GM12878 (cell line): Measurements from ENCODE around the gene AKR1A1. TPM values are rescaled to one million over a fixed set of nuclear protein-coding genes. Genes with fewer than 3 reads are reported as not detected.

Experiments used
- BMI1 ChIP-seq: fragments of 450-650 bp; IDR thresholded peaks from 2 replicates; pipeline ENCODE4 v1.6.1; 2016; ENCODE audit warnings: mild to moderate bottlenecking, moderate library complexity, borderline replicate concordance
- CHD4 ChIP-seq: fragments of 200-600 bp; sonication (generic); IDR thresholded peaks from 2 replicates; pipeline ENCODE4 v1.6.1; 2016; ENCODE audit warnings: mild to moderate bottlenecking
- E2F8 ChIP-seq: fragments of 450-650 bp; IDR thresholded peaks from 2 replicates; pipeline ENCODE4 v1.6.1; 2018; ENCODE audit warnings: mild to moderate bottlenecking, low read depth, moderate library complexity; ENCODE audit not compliant: partially characterized antibody
- MAX ChIP-seq: IDR thresholded peaks from 2 replicates; pipeline ENCODE4 v1.6.1; 2012; ENCODE audit warnings: low read depth, low read length, improper control_type of control experiment
- PAX5 ChIP-seq: IDR thresholded peaks from 2 replicates; pipeline ENCODE4 v1.6.1; 2011; ENCODE audit warnings: low read depth, low read length, borderline replicate concordance
- PBX3 ChIP-seq: IDR thresholded peaks from 2 replicates; pipeline ENCODE4 v1.6.1; 2011; ENCODE audit warnings: mild to moderate bottlenecking, low read depth, low read length, moderate library complexity; ENCODE audit not compliant: insufficient replicate concordance
- RAD51 ChIP-seq: fragments of 450-650 bp; IDR thresholded peaks from 2 replicates; pipeline ENCODE4 v1.6.1; 2016; ENCODE audit warnings: moderate library complexity, mild to moderate bottlenecking, inconsistent platforms
- SMAD1 ChIP-seq: fragments of 450-650 bp; IDR thresholded peaks from 2 replicates; pipeline ENCODE4 v1.6.1; 2018; ENCODE audit warnings: mild to moderate bottlenecking, low read depth; ENCODE audit not compliant: partially characterized antibody
- SP1 ChIP-seq: IDR thresholded peaks from one replicate; pipeline ENCODE4 v1.6.1; 2011; ENCODE audit warnings: low read depth, low read length
- SRF ChIP-seq, 2 experiments: IDR thresholded peaks; 2 replicates each; pipeline ENCODE4 v1.6.1; 2011; ENCODE audit warnings: low read depth in 2 of 2, low read length in 2 of 2, mild to moderate bottlenecking in 1 of 2, moderate library complexity in 1 of 2
- USF2 ChIP-seq: IDR thresholded peaks from 2 replicates; pipeline ENCODE4 v1.6.1; 2011; ENCODE audit warnings: low read depth, low read length, improper control_type of control experiment, borderline replicate concordance
- ZBED1 ChIP-seq: IDR thresholded peaks from 2 replicates; pipeline ENCODE4 v1.6.1; 2016; ENCODE audit warnings: borderline replicate concordance
- ZBTB40 ChIP-seq: fragments of 450-650 bp; IDR thresholded peaks from 2 replicates; pipeline ENCODE4 v1.6.1; 2016; ENCODE audit warnings: mild to moderate bottlenecking, moderate library complexity, borderline replicate concordance
- ZNF687 ChIP-seq: fragments of 450-650 bp; IDR thresholded peaks from 2 replicates; pipeline ENCODE4 v1.6.1; 2017; ENCODE audit warnings: mild to moderate bottlenecking, moderate library complexity
- ZZZ3 ChIP-seq: IDR thresholded peaks from 2 replicates; pipeline ENCODE4 v1.6.1; 2011; ENCODE audit warnings: low read depth; ENCODE audit not compliant: control insufficient read depth, insufficient read length
- polyA plus RNA-seq, 11 experiments: library from polyadenylated mRNA; depleted of rRNA in 4 of 11; unstranded in 6 of 11; stranded (reverse) in 5 of 11; fragments of >200 nt; fragmentation: Nextera tagmentation in 4 of 11; fragmentation: Illumina TruSeq in 1 of 11; extraction: Ambion mirVana in 4 of 11; extraction: Trizol in 1 of 11; gene quantifications; 1 replicate in 1 of 11; 2 replicates in 10 of 11; pipeline versions ENCODE4 v1.2.1 to v1.2.3, GENCODE V29; 2011 to 2016; ENCODE audit warnings: inconsistent platforms in 2 of 11, missing spikeins in 2 of 11, low read depth in 1 of 11
- total RNA-seq, 4 experiments: library from RNA; depleted of rRNA in 3 of 4; stranded (reverse); fragments of >200 nt in 3 of 4; fragmentation: Illumina TruSeq in 1 of 4; extraction: Trizol in 1 of 4; gene quantifications; 2 replicates each; pipeline versions ENCODE4 v1.2.1 to v1.2.3, GENCODE V29; 2013 to 2021

AKR1A1 gene
- total and polyA plus RNA-seq, 10 of the 15 experiments (the other 5 are each of a cell fraction or from before 2014, with no cell fraction given) = 187 to 335 (median 241) TPM

- TF ChIP-seq PBX3 = no peak
- peak; percentile 78 for TF ChIP-seq ZNF687
- peak; percentile 78 for TF ChIP-seq ZBTB40
- no peak for TF ChIP-seq RAD51
- TF ChIP-seq BMI1 = no peak
- no peak for TF ChIP-seq USF2
- no peak for TF ChIP-seq MAX
- no peak for TF ChIP-seq ZZZ3
- TF ChIP-seq ZBED1 = peak; percentile 53; the same call in 1 of the 2 replicates
- peak; percentile 12; the same call in 1 of the 2 replicates for TF ChIP-seq PAX5
- TF ChIP-seq SP1 = peak; percentile 84
- TF ChIP-seq E2F8 = no peak
- TF ChIP-seq CHD4 = no peak
- TF ChIP-seq SRF (IDR thresholded peaks at IDR 0.05; ENCODE audit: low read depth in 2 of 2, low read length in 2 of 2) = 0 out of 4 replicates have a peak, but pooled peaks of 1 of the 2 experiments have one; percentile 8
- peak; percentile 67 for TF ChIP-seq SMAD1
Measured at GRCh38 chr1:45583666-45584350, 33.2 kb downstream of the AKR1A1 start, which contains the start of gene NASP (continued).
